ENCODE measurements around the gene ARHGAP15. TPM values are rescaled to one million over a fixed set of nuclear protein-coding genes. Genes with fewer than 3 reads are reported as not detected.

Gene ARHGAP15
- polyA plus RNA-seq, 3 donors = 3.0 to 3.3 (median 3.2) TPM

- no peak for DNase-seq (ENCODE audit: extremely low read depth in 1 of 11, low read depth in 9 of 11, low spot score in 4 of 11)
Observed at GRCh38 chr2:143246815-143247744, 117.9 kb downstream of the ARHGAP15 start.

DNA sequence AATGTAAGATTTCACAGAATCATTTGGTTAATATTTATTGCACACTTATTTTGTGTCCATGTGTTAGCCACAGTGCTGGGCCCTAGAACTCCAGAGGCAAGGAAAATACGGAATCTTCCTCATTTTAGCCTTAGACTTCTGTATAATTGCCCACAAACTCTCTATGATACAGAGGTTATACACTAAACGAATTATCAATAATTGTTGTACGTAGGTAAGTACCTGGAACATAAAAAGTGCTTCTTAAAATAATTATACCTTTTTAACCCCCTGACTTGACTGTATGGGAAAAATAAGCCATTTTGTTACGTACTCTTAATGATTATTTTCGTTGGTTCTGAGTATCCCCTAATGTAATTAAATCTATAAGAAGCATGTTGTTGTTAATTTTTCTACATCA, 119.4 kb downstream of the ARHGAP15 start:
- no peak for DNase-seq (ENCODE audit: extremely low read depth in 1 of 11, low read depth in 9 of 11, low spot score in 4 of 11)

GRCh38 chr2:143251681-143252080, 122.5 kb downstream of the ARHGAP15 start:
- DNase-seq (ENCODE audit: extremely low read depth in 1 of 11, low read depth in 9 of 11, low spot score in 4 of 11) = no peak

DNA sequence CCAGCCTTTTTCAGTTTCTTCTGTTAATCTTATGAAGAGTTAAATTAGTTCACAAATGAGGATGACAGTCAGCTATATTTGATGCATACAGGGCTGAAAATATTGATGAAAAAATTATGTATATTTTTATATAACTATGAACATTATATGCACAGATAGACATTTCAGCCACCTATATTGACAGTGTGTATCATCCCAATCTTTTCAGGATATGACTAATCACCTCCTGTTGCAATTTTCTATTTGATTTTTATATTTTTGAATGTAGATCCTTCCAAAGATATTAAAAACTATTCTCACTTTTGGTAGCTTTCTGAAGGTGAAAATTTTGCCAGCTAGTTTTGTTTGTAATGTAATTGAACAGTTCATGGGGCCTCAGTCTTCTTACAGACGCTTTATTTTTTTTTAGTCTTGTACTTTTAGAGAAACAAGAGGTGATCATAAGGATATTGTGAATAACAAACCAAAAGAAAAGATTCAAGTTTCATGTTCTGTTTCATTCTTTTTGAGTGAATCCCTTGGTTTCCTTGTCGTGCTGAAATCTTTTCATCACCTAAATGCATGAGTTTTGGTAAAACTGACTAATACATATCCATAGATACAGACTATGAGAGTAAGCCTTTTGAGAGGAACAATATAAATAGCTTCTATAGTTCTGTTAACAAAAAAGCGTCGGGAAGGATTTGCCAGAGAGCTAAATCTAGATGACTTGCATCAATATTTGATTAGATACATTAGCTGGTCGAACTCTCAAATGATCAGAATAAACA, 123.1 kb downstream of the ARHGAP15 start:
- DNase-seq (ENCODE audit: extremely low read depth in 1 of 11, low read depth in 9 of 11, low spot score in 4 of 11) = no peak

- no peak for DNase-seq (ENCODE audit: extremely low read depth in 1 of 11, low read depth in 9 of 11, low spot score in 4 of 11)
Observed at GRCh38 chr2:143254110-143254509, 124.9 kb downstream of the ARHGAP15 start.

- DNase-seq (ENCODE audit: extremely low read depth in 1 of 11, low read depth in 9 of 11, low spot score in 4 of 11) = no peak
Observed at GRCh38 chr2:143255086-143255485, 125.9 kb downstream of the ARHGAP15 start.

GRCh38 chr2:143255899-143256298, 126.7 kb downstream of the ARHGAP15 start:
- no peak for DNase-seq (ENCODE audit: extremely low read depth in 1 of 11, low read depth in 9 of 11, low spot score in 4 of 11)

- no peak for DNase-seq (ENCODE audit: extremely low read depth in 1 of 11, low read depth in 9 of 11, low spot score in 4 of 11)
Observed at GRCh38 chr2:143258126-143258892, 129.1 kb downstream of the ARHGAP15 start.

DNA sequence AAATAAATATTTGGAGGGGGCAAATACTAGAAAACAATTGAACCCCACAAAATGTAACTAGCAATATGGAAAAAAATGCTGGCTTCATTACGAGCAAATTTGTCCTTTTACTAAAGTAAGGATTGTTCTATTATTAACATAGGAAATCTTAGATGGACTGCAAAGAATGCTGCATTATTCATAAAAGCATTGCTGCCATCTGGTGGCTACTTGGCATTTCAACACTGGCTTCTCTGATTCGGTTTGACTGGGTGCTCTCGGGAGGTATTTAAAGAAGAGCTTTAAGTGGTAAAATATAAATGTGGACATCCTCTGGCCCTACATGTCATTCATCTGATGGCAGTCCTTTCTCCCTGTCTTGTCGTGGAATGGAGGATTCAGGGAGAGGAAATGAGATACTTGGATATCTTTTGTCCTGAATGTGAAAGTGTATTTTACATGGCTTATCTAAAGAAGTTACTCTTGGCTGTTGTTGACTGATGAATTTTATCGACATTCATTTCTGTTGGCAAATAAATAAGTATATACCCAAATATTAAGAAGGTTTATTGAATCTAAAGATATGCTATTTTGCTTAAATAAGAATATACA, 130.2 kb downstream of the ARHGAP15 start:
- DNase-seq (ENCODE audit: extremely low read depth in 1 of 11, low read depth in 9 of 11, low spot score in 4 of 11) = peak; percentile 41 to 76 (median 58)

GRCh38 chr2:143261986-143262385, 132.8 kb downstream of the ARHGAP15 start:
- no peak for DNase-seq (ENCODE audit: extremely low read depth in 1 of 11, low read depth in 9 of 11, low spot score in 4 of 11)

DNA sequence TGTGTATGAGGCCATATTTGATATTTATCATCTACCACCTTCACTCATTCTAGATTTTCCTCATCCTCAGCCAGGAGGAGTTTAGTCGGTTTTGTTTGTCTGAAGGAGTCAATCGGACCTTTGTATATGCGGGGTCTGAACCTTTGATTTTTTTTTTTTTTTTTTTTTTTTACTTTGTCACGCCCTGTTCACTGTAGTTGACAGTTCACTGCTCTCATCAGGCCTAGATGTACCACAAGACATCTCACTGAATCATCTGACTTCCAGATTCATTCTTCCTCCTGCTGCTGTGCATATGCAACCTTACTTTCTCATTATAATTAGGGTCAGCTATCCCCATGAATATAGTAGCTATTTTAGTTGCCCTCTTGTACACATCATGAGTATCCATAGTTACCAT, 133.2 kb downstream of the ARHGAP15 start:
- DNase-seq (ENCODE audit: extremely low read depth in 1 of 11, low read depth in 9 of 11, low spot score in 4 of 11) = no peak

- no peak for DNase-seq (ENCODE audit: extremely low read depth in 1 of 11, low read depth in 9 of 11, low spot score in 4 of 11)
Observed at GRCh38 chr2:143263066-143263625, 133.9 kb downstream of the ARHGAP15 start.

GRCh38 chr2:143264851-143265250, 135.6 kb downstream of the ARHGAP15 start:
- no peak for DNase-seq (ENCODE audit: extremely low read depth in 1 of 11, low read depth in 9 of 11, low spot score in 4 of 11)

GRCh38 chr2:143279672-143280071, 150.5 kb downstream of the ARHGAP15 start:
- DNase-seq (ENCODE audit: extremely low read depth in 1 of 11, low read depth in 9 of 11, low spot score in 4 of 11) = no peak

DNA sequence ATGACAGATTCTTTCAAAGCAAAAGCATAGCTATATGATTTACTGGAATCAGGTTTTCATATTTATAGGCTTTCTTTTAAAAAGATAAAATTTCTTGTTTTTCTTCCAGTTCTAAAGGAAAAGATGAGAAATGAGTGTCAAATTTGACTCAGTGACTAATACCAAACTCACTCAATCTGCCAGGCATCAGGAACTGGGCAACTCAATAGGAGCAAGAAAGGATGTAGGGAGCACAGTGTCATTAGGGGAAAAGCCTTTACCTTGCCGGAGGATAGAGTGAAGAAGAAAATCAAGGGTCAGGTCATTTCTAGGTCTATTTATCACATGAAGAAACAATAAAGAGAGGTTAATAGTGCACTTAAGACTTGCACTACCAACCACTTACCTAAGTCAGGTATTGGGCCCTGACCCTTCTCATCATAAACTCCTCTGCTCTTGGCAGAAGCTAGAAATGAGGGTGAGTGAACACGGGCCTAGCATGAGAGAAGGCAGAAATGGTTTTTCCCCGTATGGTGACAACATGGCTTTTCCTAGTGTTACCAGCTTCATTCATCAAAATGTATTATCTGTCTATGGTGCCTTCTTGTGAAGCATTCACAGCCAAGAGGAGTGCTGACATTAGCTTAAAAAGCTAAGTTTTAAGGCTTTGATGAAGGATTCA, 151.0 kb downstream of the ARHGAP15 start:
- no peak for DNase-seq (ENCODE audit: extremely low read depth in 1 of 11, low read depth in 9 of 11, low spot score in 4 of 11)

DNA sequence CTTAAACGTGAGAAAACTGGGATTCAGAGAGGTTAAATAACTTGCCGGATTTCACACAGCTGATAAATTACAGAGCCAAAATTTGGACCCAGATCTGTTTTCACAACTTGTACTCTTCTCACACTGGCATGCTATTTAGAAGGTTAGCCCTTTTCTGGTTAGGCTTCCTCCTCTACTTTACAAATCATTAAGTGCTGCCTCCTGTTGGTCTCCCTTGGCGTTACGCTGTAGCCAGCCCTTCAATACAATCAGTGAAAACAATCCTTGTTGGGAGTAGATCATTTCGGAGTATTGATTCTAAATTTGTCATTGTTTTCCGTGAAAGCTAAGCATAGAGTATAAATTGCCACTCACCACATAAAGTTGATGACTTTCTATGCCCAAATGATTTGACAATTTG, 153.5 kb downstream of the ARHGAP15 start:
- DNase-seq (ENCODE audit: extremely low read depth in 1 of 11, low read depth in 9 of 11, low spot score in 4 of 11) = no peak

- peak in 4 of 11 donors; percentile 2 to 11 (median 4) for DNase-seq (ENCODE audit: extremely low read depth in 1 of 11, low read depth in 9 of 11, low spot score in 4 of 11)
Observed at GRCh38 chr2:143284087-143284675, 155.0 kb downstream of the ARHGAP15 start.

- no peak for DNase-seq (ENCODE audit: extremely low read depth in 1 of 11, low read depth in 9 of 11, low spot score in 4 of 11)
Observed at GRCh38 chr2:143289025-143289424, 159.8 kb downstream of the ARHGAP15 start.

All from renal cortex interstitium (tissue), 11 donors.